ENCODE data around the gene SUPT4H1. TPM values are rescaled to one million over a fixed set of nuclear protein-coding genes. Genes with fewer than 3 reads are reported as not detected.

Gene SUPT4H1

Small RNAs within 50 kb of the gene (small RNA-seq; reads per million reads assigned to genes)
- gene MIR4736 (ENCODE audit: insufficient read depth), result not detected
